ENCODE measurements around the gene SLC15A4.

DNA sequence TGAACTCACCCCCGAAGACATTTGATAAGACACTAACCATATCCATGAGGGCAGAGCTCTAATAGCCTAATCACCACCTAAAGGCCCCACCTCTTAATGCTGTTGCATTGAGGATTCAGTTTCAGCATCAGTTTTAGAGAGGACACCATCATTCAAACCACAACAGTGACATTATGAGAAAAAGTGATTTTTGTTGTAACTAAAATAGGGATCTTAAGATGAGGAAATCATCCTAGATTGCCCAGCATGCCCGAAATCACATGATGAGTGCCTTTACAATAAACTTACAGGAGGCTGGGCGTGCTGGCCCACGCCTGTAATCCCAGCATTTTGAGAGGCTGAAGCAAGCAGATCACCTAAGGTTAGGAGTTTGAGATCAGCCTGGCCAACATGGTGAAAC is 19.8 kb upstream of the SLC15A4 start:
- TF ChIP-seq, protein P1, sequence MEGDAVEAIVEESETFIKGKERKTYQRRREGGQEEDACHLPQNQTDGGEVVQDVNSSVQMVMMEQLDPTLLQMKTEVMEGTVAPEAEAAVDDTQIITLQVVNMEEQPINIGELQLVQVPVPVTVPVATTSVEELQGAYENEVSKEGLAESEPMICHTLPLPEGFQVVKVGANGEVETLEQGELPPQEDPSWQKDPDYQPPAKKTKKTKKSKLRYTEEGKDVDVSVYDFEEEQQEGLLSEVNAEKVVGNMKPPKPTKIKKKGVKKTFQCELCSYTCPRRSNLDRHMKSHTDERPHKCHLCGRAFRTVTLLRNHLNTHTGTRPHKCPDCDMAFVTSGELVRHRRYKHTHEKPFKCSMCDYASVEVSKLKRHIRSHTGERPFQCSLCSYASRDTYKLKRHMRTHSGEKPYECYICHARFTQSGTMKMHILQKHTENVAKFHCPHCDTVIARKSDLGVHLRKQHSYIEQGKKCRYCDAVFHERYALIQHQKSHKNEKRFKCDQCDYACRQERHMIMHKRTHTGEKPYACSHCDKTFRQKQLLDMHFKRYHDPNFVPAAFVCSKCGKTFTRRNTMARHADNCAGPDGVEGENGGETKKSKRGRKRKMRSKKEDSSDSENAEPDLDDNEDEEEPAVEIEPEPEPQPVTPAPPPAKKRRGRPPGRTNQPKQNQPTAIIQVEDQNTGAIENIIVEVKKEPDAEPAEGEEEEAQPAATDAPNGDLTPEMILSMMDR (conservative IDR thresholded peaks at IDR 0.05; ENCODE audit: low read length), result no peak
- no peak for TF ChIP-seq EZH2phosphoT487 (IDR thresholded peaks at IDR 0.05; ENCODE audit: borderline replicate concordance)
